GM18498 (cell line): ENCODE data around the gene SEPTIN10.
"Not testable (repeated sequence)": the region's sequence is repeated elsewhere in the genome, so short reads cannot be mapped to it uniquely, and the experiment has no call there.

Source experiments
- ATAC-seq: cut with Tn5 transposase; IDR thresholded peaks from one replicate; pipeline ENCODE4 v1.9.1; 2021; ENCODE audit warnings: mild to moderate bottlenecking, moderate library complexity; ENCODE audit not compliant: unreplicated experiment

SEPTIN10 gene

DNA sequence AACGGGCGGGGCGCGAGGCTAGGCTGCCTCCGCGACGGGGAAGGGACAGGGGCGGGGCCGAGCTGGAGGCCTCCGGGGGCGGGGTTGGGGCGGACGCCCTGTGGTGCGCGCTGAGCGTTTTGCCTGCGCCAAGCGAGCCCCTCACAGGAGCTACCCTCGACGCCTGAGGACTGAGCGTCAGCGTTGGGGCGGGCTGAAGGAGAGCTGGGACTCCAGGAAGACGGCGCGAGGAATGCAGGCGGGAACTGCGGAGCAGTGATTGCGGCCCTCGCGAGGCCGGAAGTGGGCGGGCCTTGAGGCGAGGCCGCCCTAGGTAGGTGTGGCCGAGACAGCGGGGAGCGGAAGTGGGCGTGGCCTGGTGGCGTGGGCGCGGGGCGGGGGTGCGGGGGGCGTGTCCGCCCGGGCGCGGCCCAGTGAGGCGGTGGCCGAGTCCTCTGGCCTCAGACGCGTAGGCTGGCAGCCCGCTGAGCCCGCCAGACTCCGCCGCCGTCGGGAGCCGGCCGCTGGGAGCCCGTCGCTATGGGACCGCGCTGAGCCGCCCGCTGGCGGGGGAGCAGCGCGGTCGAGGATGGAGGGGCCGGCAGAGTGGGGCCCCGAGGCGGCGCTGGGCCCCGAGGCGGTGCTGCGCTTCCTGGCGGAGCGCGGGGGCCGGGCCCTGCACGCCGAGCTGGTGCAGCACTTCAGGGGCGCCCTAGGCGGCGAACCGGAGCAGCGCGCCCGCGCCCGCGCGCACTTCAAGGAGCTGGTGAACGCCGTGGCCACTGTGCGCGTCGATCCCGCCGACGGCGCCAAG lies at the start of gene SEPTIN10, which contains the start of gene SOWAHC:
Gene SEPTIN10, minus strand, starts transcription at position 45 of the 793 bp plus-strand sequence. CDS start 139 bp downstream, outside the sequence.
Gene SOWAHC, plus strand, starts transcription at position 443 of the 793 bp plus-strand sequence. Its CDS starts 126 bp downstream, at position 569.
- peak; percentile 77 for ATAC-seq

DNA sequence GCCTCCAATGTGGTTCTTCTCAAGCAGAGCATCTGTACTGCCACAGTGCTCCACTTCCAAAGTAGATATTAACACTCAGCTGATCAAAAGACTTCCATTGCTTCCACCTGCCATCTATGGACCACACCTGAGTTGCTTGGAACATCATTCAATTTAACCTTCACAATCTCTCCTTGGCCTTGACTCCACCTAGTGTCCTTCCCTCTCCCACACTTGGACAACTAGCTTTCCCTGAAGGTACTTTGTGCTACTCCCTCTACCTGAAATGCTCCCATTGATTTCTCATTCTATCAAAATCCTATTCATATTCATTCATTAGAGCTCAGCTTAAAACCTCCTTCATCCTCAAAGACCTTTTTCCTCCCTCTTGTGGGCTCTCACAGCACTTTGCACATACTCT lies 49.1 kb upstream of the SEPTIN10 start:
- no peak for ATAC-seq

DNA sequence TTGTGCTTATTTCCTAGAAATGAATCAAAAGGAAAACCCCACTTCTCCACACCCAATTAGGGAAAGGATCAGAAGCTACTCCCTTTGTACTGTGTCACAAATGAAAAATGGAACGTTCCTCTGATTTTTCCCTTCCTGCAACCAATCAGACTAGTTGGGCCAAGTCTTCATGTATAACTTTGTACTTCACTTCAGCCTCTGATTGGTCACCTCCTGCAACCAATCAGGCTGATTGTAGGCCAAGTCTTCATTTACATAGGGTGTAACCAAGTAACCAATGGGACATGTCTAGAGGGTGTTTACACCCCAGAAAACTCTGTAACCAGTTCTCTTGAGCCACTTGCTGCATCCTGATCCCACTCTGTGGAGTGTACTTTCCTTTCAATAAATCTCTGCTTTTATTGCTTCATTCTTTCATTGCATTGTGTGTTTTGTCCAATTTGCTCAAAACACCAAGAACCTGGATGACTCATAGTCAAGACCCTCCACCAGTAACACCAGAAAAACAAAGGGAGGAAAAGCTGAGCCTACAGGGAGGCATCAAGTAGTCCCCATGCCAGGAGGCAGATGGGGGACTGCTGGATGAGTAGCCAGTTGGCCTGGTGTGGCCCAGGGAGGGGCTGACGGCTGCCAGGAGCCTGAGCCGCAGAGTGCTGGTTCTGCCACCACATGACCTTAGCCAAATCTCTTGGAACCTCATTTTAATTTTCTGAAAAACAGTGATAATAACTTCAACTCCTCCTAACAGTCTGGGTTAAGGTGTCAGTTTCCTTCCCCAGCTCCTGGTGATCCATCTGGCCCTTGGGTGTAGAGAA lies 46.5 kb upstream of the SEPTIN10 start:
- no peak for ATAC-seq

DNA sequence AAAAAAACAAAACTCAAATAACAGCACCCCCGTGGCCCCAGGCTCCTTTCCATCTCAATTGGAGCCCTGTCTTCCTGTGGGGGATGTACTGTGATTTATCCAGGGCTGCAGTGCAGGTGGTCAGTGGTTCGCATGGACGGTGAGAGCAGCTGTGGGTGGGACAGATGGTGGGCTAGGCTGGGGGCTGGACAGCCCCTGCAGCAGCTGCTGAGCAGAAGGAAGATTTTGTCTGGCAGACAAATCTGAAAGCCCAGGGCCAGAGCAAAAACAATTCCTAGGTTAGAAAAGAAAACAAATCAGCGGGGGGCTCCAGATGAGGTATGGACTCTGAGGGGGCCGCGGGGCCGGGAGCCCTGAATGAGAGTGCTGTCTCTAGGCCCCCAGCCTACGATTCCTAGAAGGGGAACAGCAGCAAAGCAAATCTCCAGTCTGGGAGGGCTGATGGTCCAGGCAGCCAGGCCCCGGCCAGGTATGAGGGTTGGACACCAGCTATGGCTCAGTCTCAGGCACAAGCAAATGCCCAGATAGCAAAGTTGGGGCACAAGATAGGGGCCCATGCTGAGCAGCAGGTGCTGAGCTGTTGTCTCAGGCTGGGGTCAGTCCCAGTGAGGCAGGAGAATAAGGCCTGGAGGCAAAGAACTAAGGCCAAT lies 45.8 kb upstream of the SEPTIN10 start:
- no peak for ATAC-seq

DNA sequence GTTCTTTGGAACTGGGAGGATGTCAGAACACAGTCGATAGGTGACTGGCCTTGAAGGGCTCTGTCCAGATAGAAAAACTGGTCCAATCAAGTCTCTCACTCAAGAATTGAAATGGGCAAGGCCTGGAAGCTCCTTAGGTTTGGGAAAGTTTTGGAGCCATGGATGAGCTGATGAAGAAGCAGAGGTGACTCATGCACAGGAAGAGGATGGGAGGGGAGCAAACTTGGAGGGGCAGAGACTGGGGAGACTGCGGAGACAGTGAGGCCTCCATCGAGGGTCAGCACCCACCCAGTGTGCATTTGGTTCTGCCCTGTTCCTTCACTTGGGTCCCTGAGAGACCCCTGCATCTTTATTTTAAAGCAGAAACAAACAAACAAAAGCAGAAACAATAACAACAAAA lies 41.5 kb upstream of the SEPTIN10 start:
- no peak for ATAC-seq

DNA sequence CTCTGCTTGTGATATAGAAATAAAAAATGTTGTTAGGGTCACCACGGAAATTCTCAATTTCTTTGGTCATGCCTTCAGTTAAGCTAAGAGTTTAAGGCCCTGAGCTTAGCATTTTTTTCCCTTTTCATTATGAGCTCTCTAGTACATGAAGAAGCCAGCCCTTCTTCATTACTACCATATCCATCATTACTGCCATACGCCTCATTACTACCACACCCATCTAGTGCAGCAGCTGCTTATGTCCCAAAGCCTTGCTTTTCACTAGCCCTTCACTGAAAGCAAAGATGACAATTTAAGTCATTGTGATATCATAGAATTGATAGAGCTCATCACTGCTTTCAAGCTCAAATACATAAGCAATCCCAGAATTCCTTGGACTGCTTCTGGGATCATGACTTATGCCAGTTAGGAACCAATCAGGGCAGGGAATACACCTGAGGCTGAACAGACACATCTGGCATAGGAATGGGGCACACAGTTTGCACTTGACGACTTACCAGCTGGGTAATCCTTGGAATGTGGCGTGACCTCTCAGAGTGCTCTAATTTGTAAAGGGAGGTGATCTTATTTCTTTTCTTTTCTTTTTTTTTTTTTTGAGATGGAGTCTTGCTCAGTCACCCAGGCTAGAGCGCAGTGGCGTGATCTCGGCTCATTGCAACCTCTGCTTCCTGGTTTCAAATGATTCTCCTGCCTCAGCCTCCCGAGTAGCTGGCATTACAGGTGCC lies 40.7 kb upstream of the SEPTIN10 start:
- ATAC-seq, result no peak

DNA sequence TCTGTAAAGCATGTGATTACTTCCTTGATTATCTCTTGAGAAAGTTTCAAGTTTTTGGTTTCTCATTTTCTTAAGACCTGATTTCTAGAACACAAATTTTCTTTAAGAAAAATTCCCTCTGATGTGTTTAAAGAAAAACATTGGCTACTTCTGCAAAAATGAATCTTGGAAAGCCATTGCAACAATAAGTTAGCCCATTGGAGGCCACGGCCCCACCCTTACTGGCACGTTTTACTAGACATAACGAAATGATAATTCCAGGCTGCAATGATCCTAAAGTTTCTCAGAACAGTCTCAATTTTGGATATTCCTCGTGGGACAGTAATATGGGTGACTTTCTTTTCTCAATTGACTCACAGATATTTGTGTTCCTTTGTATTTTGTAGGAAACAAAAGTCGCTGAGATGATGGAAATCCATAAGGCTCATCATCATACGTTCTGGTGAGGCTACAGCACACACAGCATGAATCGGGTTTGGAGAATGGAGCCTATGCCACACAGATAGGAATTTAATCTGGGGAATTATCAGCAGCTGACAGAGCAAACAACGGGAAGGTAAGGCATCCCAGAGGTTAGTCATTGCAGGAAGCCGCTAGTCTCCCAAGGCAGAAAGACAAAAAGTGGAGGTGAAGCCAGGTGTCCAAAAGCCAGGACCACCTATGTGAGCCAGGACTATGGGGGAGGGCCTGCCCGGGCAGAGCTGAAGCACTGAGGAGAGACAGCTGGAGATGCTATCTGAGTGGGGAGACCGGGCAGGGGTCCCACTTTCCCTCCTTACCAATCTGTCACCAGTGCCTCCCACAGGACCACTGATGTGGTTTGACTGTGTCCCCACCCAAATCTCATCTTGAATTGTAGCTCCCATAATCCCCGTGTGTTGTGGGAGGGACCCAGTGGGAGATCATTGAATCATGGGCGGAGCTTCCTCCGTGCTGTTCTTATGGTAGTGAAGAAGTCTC lies 36.2 kb upstream of the SEPTIN10 start:
- no peak for ATAC-seq

DNA sequence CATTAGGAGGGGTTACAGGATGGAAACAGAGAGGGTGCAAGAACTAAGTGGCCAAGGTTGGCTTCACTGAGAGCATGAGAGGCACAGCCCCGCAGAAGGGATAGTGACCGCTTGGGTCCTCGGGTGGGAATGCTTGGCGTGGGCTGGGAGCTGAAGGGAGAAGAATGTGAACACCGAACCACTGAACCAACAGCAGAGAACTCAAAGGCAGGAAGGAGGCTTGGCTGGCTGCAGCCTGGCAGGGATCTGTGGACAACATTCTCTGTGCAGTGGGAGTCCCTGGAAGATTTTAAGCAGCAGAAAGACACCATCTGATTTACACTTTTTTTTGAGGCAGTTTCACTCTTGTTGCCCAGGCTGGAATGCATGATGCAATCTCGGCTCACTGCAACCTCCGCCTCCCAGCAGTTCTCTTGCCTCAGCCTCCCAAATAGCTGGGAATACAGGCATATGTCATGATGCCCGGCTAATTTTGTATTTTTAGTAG lies 34.3 kb upstream of the SEPTIN10 start:
- ATAC-seq, result no peak

DNA sequence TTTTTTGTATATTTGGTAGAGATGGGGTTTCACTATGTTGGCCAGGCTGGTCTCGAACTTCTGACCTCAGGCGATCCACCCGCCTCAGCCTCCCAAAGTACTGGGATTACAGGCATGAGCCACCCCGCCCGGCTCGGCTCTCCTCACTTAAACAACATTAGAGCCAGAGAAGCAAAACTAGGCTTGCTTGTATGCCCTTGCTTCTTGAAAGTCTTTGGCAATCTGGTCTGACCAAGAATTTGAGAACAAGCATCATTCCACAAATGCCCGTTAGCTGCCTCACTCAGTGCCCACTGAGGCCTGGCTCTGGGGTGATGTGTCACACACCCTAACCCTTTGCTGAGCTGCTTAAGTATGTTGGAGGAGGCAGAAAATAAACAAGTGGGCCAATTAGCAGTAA lies 33.9 kb upstream of the SEPTIN10 start:
- ATAC-seq, result no peak

DNA sequence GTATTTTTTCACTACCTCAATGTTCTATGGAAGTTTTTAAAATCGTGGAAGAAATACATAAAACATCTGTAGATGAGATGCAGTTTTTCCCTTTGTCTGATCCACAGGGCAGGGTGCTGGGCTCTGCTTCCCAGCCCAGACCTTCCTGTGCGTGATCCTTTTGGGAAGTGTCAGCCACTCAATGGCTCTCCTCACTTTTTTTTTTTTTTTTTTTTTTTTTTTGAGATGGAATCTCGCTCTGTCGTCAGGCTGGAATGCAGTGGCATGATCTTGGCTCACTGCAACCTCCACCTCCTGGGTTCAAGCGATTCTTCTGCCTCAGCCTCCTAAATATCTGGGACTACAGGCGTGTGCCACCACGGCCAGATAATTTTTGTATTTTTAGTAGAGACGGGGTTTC lies 33.2 kb upstream of the SEPTIN10 start:
- ATAC-seq, result no peak

DNA sequence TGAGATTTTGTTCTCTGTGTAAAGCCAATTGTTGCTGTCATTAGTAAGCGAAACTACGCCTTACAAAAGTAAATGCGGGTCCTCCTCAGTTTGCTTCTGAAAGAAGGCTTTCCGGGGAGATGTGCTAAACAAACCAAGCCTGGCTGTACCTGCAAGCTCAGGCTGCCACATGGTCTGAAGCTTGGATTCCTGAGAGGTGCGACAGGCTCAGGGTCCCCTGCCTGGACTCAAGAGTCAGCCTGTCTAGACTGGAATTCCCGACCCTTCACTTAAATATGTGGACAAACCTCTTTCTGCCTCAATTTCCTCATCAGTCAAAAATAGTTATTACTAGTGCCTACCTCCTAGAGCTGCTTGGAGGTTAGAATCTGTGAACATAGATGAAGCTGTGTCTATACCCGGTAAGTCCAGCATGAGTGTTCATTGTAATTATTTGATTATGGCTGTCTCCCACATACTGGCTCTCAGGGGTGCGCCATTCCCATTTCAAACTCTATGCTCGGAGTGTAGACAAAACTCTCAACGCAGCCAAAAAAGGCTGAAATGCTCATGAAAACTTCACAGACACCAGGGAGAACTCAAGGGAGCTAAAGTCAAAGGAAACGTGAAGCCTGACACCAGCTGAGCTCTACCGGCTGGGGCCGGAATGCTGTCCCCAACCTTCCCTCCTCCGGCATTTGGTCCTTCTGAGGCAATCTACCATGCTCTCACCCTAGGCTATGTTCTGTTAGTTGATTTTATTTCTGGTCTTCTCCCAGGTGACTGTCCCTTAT lies 31.8 kb upstream of the SEPTIN10 start:
- ATAC-seq, result no peak

DNA sequence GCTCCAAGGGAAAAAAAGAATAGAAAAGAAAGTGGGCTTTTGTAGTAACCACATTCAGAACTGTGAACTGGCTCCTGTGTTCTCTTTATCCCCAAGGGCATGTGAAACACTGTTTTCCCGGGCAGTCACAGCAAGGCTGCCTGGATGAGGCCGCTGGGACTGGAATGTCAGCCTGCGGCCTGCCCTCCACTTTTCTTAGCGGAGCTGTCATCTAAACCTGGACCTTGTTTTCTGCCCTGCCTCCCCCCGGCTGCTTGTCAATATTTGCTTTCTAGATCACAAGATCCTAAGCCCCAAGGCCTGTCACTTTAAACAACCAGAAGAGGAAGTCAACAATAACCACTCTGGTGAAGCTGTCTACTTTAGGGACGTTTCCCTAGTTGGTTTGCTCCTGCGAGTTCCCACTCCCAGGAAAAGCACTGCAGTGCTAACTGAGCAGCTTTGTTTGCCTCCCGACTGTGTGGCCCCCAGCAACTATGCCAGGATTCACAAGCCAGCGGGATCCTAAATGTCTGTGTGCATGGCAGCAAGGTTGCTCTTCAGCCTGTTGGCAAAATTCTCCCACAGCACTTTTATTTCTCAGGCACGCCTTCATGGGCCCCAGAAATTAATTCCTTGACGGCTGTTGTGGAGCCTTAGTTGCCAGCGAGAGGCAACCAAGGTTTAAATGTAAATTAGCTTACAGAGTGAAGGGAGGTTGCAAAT lies 31.0 kb upstream of the SEPTIN10 start:
- ATAC-seq, result no peak

DNA sequence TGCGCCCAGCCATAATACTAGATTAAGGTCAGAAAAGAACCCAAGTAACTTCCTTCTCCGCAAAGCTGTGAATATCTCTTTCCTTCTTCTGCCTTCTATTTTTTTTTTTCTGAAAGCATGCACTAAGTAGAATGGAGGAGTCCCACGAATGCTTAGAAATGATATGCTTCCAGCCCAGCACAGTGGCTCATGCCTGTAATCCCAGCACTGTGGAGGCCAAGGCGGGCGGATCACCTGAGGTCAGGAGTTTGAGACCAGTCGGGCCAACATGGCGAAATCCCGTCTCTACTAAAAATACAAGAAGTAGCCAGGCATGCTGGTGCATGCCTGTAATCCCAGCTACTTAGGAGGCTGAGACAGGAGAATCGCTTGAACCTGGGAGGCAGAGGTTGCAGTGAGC lies 26.2 kb upstream of the SEPTIN10 start:
- ATAC-seq, result not testable (repeated sequence)

DNA sequence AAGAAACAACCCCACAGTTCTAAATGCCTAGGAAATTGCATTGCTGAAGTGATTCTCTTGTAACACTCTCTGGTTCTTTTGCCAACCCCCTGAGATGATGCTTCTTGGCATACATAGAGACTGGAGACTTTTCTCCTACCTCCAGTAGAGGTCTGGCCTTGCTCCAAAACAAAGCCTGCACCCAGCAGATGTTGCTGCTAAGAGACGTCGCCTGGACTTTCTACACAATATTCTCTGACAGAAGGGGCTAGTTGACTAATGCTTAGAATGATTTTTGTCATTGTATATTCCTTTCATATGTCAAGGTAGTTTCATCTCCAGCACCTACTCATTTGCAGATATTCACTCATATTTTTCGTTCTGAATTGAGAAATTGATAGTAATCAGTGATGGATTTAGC lies 25.0 kb upstream of the SEPTIN10 start:
- no peak for ATAC-seq

DNA sequence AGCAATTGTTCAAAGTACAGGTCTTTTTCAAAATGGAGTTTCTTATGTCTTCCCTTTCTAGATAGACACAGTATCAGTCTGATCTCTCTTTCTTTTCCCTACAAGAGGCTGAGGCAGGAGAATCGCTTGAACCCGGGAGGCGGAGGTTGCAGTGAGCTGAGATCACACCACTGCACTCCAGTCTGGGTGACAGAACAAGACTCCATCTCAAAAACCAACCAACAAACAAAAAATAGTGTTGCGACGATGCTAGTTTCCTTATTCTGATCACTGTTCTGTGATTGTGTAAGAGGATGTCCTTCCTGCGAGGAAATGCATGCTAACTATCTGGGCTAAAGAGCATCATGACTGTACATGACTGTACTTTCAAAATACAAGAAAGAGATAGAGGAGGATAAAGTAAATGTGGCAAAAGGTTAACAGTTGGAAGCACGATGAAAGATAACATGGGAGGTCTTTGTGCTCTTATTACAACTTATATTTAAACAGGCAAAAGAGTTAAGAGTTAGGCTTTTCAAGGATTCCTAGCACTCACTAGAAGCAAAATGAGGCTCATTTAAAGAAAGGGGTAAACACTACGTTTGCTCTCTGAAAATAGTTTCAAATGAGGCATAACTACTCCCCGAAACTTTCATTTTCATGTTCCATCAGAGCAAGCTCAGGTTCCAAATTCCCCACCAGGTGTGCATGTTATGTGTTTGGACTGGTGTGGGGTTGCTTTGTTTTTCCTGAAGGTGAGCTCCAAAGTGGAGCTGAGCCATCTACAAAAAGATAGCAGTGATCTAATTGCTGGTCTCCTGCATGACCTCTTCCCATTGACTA lies 24.2 kb upstream of the SEPTIN10 start:
- peak; percentile 87 for ATAC-seq

DNA sequence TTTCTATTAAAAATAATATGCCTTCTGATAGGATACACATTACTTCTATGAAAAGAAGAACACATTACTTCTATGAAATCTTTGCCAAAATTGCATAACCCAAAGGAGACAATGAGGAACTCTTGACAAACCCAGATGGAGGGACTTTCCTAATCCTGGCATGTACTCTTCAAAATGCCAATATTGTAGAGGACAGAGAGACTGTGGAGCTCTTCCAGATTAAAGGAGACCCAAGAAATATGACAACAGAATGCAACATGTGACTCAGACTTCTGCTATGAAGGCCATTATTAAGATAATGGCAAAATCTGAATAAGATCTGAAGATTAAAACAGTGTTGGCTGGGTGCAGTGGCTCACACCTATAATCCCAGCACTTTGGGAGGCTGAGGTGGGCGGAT lies 22.6 kb upstream of the SEPTIN10 start:
- no peak for ATAC-seq
